HG03135 (cell line): ENCODE results near the gene ECT2.
"Not testable (repeated sequence)": the region's sequence is repeated elsewhere in the genome, so short reads cannot be mapped to it uniquely, and the experiment has no call there.

Experiments
- ATAC-seq: cut with Tn5 transposase; IDR thresholded peaks from one replicate; pipeline ENCODE4 v1.9.1; 2021; ENCODE audit warnings: mild to moderate bottlenecking, moderate library complexity; ENCODE audit not compliant: unreplicated experiment

The ECT2 gene

GRCh38 chr3:172803489-172803888, 53.0 kb downstream of the ECT2 start:
- ATAC-seq = no peak

- ATAC-seq = no peak
Observed at GRCh38 chr3:172804323-172804722, 53.8 kb downstream of the ECT2 start.

DNA sequence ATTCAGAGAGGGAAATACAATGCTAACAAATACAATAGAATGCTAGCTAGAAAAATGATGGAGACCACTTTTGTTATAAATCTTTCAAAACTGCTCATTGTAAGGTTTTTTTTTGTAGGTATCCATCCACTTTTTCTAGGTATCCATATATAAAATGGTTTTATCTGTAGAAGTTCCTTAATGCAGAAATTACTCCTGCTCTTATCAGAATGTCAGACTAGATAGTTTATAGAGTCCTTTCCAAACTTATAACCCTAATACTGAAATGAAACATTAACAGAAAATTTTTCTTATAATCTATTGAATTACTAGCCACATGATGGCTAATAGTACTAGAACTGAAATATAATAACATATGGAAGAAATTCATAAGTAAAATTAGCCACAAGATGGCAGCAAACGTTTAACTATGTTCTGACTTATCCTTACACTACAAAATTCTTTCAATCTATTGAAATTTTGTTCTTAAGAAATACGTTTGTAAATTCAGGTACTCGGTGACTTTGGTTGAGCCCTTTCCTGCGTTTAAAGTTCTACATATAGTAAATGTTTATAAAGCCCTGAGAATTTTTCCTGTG, 58.5 kb downstream of the ECT2 start:
- no peak for ATAC-seq

DNA sequence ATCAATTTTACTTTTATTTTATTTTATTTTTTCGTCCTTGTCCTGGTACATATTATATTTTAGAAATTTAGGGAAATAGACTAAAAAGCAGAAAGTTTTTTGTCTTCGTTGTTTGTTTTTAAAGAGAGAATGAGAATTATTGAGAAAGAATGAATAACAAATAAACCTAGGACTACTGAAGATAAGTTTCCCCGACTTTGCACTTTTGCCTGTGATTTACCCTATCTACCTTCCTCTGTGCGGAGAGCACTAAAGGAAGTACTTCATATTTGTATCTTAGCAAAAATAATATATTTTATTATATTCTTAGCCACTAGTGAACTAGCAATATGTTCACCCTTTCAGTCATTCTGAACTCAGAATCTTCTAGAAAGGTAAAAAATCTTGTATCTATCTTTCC, 60.6 kb downstream of the ECT2 start:
- ATAC-seq = no peak

DNA sequence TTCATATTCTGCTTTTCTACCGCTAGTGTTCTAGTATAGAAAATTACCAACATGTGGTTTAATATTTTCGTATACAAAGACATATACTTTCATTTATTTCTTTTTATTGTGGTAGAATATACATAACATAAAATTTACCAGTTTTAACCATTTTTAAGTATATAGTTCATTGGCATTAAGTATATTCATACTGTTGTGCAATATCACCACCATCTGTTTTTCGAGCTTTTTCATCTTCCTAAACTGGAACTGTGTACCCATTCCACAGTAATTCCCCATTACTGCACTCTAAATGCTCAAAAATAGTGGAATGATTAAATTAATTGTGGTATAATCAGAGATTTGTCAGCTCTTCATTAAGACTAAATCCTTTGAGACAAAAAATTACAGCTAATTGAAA, 62.9 kb downstream of the ECT2 start:
- no peak for ATAC-seq

GRCh38 chr3:172814738-172815137, 64.2 kb downstream of the ECT2 start:
- no peak for ATAC-seq

DNA sequence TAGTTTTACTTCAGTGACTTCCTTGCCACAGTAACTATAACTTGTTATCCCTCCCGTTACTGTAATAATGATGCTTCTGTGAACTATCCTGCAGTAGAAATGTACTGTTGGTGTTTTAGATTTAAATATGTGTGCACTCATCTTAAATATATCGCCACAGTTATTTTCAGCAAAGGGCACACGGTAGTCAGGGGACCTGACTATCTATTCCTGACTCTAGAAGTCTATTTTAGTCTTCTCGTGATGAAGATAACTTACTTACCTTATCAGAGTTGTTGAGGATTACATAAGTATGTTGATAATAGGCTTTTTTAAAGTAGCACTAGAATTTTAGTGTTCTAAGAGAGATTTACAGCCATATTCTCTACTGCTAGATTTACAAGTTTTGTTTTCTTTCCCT, 65.3 kb downstream of the ECT2 start:
- no peak for ATAC-seq

DNA sequence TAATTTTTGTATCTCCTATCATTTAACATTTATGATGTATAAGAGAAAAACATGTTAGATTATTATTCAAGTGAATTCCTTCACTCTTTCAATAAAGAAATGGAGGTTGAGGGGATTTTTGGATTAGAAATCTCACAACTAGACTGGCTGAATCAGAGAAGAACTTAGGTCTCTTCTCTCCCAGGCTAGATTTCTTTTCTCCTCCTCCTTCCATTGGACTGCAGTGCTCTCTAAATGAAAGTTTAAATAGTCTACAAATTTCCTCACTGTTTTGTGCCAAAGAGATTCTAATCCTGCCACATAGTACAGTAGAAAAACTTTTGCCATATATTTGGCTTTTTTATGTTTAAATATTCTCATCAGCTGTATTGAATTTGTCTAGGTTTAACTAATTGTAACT, 65.8 kb downstream of the ECT2 start:
- no peak for ATAC-seq

DNA sequence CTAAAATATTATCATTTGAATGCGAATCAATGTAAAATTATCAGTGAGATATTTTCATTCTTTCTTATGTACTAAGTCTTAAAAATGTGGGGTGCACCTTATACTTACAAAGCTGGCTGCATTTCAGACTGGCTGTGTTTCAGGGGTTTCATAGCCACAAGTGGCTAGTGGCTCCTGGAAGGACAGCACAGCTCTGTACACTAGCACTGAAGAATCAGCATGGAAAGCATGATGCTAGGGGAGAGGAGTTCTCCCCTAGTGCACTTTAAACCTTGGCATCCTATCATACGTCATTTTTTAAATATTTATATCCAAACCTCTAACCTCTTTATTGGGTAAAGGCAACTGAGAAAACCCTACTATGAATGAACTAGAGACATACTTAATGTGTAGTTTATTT, 66.4 kb downstream of the ECT2 start:
- ATAC-seq = no peak

DNA sequence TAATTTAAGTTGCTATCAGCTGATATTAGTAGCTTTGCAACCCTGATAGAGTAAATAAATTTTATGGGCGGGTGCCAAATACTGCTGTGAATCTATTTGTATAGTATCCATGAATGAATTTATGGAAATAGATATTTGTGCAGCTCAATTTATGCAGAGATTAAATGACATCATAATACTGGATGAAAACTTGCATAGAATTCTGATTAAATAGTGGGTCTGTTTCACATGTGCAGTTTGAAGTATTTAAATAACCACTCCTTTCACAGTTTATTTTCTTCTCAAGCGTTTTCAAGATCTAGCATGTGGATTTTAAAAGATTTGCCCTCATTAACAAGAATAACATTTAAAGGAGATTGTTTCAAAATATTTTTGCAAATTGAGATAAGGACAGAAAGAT, 70.0 kb downstream of the ECT2 start:
- no peak for ATAC-seq

- ATAC-seq = no peak
Observed at GRCh38 chr3:172824229-172824628, 73.7 kb downstream of the ECT2 start.

DNA sequence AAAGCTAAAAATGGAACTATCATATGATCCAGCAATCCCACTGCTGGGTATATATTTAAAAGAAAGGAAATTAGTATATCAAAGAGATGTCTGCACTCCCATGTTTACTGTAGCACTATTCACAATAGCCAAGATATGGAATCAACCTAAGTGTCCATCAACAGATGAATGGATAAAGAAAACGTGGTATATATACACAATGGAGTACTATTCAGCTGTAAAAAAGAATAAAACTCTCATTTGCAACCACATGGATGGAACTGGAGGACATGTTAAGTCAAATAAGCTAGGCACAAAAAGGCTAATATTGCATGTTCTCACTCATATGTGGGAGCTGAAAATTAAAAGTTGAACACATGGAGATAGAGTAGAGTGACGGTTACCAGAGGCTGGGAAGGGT, 76.7 kb downstream of the ECT2 start:
- not testable (repeated sequence) for ATAC-seq

DNA sequence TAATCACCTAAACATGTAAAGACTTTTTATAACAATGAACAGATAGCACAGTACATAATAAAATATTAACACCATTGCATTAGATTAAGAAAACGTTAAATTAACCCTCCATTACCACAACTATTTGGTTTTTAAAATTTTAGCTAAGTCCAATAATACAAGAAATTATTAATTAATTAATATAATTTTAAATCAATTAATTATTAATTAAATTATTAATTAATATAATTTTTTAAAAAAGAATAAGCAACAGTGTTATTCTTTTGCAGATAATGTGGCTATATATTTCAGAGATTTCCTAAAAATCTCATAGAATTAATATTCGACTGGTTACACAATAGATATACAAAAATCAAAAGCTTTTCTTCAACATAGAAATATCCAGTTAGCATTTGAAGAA, 82.5 kb downstream of the ECT2 start:
- no peak for ATAC-seq

DNA sequence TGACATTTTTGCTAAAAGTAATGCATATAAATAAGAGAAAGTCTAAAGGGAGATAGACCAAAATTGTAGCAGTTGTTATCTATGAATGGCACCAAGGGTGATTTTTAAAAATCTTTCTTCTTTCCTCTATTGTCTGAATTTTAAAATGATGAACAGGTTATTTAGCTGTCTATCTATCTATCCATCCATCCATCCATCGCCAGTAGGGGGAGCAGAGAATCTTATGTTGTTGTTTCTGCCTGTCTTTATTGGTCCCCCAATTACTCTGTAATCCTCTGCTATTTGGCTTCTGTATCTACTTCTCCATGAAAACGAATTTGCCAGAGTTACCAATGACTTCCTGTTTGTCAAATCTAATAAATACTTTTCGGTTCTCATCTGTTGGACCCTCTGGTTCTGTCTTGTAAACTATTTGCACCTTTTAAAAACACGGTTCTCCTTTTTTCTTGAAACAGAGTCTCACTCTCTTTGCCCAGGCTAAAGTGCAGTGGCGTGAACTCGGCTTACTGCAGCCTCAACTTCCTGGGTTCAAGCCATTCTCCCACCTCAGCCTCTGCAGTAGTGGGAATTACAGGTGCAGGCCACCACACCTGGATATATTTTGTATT, 86.0 kb downstream of the ECT2 start:
- ATAC-seq = no peak

DNA sequence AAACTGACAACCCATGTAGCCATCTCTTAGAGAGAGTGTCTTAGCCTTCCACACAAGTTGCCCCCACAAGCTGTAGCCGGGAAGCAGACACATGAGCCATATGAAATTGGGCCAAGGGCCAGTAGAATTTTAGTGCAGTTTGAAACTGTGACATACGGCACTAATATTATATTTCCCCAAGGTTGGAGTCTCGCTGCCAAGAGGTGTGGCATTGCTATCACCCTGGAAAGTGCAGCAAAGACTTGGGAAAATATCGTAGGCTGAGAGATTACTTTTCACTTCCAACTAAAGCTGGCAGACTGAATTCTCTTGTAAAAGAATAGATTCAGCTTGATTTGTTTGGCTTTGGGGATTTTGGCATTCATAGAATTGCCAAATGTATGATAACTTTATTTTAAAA, 89.2 kb downstream of the ECT2 start:
- ATAC-seq = no peak

DNA sequence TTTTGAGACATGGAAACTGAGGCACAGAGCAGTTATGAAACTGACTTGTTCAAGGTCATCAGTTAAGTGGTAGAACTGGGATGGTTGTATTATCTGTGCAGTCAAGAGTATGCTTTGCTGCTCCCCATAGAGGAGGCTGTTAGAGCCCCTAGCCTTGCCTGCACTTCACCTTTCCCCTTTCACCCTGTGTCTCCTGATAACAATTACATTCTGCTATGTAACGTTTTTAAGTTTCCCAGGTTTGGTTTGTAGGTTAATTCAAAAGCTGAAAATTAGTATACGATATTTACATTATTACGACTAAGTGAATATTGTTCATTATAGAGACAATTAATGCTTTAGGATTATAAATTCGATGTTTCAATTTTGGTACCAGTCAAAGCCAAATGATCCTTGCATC, 89.9 kb downstream of the ECT2 start:
- no peak for ATAC-seq

DNA sequence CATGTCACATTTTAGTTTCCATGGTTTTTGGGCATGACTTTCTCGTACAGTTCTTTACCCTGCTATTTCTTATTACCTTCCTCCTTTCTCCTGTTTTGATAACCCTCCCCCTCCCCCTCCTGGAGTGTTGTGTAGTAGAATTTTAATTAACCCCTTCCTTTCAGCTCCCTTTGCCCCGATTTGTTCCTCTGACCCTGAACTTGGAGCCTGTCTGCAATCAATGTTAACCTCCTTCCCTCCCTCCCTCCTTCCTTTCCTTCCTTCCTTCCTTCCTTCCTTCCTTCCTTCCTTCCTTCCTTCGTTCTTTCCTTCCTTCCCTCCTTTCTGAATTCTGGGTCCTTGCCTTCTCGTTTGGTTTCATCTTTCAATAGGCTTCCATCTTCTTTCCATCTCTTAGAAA, 90.4 kb downstream of the ECT2 start:
- ATAC-seq = no peak

- no peak for ATAC-seq
Observed at GRCh38 chr3:172844428-172844827, 93.9 kb downstream of the ECT2 start.

DNA sequence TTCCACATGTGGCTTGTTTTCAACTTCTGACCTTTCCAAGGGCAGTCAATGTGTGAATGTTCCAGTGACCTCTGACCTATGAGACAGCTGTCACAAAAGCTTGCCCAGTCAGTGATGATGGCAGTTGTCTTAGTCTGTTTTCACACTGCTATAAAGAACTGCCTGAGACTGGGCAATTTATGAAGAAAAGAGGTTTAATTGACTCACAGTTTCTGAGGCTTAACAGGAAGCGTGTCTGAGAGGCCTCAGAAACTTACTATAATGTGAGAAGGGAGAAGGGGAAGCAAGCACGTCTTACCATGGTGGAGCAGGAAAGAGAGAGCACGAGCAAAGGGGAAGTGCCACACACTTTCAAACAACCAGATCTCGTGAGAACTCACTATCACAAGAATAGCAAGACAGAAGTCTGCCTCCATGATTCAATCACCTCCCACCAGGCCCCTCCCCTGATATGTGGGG, 95.6 kb downstream of the ECT2 start:
- ATAC-seq = no peak

- ATAC-seq = no peak
Observed at GRCh38 chr3:172846706-172847105, 96.2 kb downstream of the ECT2 start.

- ATAC-seq = no peak
Observed at GRCh38 chr3:172847292-172847691, 96.8 kb downstream of the ECT2 start.

DNA sequence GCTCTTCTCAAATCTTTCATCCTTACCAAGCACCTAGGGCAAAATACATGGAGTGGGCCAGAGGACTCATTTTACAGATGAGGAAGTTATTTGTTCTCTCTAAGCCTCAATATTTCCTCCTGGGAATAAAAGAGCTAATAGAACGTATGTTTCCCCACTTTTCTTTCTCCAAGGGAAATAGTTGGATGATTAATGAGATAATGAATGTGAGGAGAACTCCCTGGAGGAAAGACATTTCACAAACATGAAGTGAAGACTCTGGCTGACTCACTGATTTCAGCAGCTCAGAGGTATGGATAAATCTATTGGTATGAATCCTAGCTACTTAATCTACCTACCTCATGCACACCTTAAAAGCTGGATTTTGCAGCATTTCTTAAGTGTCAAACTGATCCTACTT, 98.4 kb downstream of the ECT2 start:
- ATAC-seq = no peak

GRCh38 chr3:172853005-172853404, 102.5 kb downstream of the ECT2 start:
- ATAC-seq = no peak
